Thoracic aorta (tissue), 2 donors: ENCODE measurements around the gene ZFAND3. TPM values are rescaled to one million over a fixed set of nuclear protein-coding genes. Genes with fewer than 3 reads are reported as not detected.

Experiments used
- ATAC-seq: fragments of 150-250 bp; one replicate; pipeline ENCODE4 v1.8.0; 2017; ENCODE audit warnings: low read depth; ENCODE audit not compliant: insufficient number of reproducible peaks, low FRiP score
- DNase-seq: peaks from one replicate; pipeline ENCODE4 v3.0.0-alpha.2; 2020; ENCODE audit warnings: low spot score
- H3K27ac ChIP-seq, 2 donors: fragments of 200-600 bp; sonication (generic); 1 replicate in 1 of 2; 2 replicates in 1 of 2; pipeline ENCODE4 v1.5.1; 2016; ENCODE audit warnings: mild to moderate bottlenecking in 2 of 2, moderate library complexity in 2 of 2
- H3K27me3 ChIP-seq: fragments of 200-600 bp; sonication (generic); replicated peaks from 2 replicates; pipeline ENCODE4 v1.6.0; 2016; ENCODE audit warnings: mild to moderate bottlenecking; ENCODE audit not compliant: insufficient read depth
- H3K36me3 ChIP-seq: fragments of 200-600 bp; sonication (generic); one replicate; pipeline ENCODE4 v1.5.1; 2016
- H3K4me1 ChIP-seq, 2 donors: fragments of 200-600 bp; sonication (generic); 1 replicate in 1 of 2; 2 replicates in 1 of 2; pipeline versions ENCODE4 v1.5.1 to v1.6.0; 2016; ENCODE audit warnings: low read depth in 2 of 2, mild to moderate bottlenecking in 1 of 2; ENCODE audit not compliant: control insufficient read depth in 1 of 2
- H3K4me3 ChIP-seq: fragments of 200-600 bp; sonication (generic); 2 replicates; pipeline ENCODE4 v1.5.1; 2016; ENCODE audit warnings: mild to moderate bottlenecking
- H3K9me3 ChIP-seq: fragments of 200-600 bp; sonication (generic); 2 replicates; pipeline ENCODE4 v1.5.1; 2016
- CTCF ChIP-seq: fragments of 200-600 bp; sonication (generic); IDR thresholded peaks from one replicate; pipeline ENCODE4 v1.5.1; 2019; ENCODE audit warnings: antibody characterized with exemption
- total RNA-seq, 2 donors: library from RNA; depleted of rRNA; stranded (reverse); fragments of >200 nt; gene quantifications; one replicate each; pipeline versions ENCODE4 v1.1.0 to v1.2.3, GENCODE V29; 2016

ZFAND3 gene
- total RNA-seq, 2 donors from 2014 or later, result 45.4 to 56.2 TPM

GRCh38 chr6:38194282-38194572 lies 374.7 kb downstream of the ZFAND3 start:
- Histone ChIP-seq H3K27me3 (no peaks in the 10 kb centered on the region), H3K9me3 (no peaks in the 10 kb centered on the region), H3K4me1 (no peaks in the 10 kb centered on the region), H3K36me3 (no peaks in the 10 kb centered on the region), H3K27ac (no peak overlapping the region), H3K4me3 (no peak overlapping the region)
- no peak for TF ChIP-seq CTCF
- ATAC-seq (no peak), DNase-seq (no peak)

GRCh38 chr6:38194589-38194988 lies 375.1 kb downstream of the ZFAND3 start:
- TF ChIP-seq CTCF, result no peak
- H3K9me3 ChIP-seq, result no peaks in the 10 kb centered on the region
- no peak overlapping the region for H3K4me3 ChIP-seq
- DNase-seq (no peak), ATAC-seq (no peak)
- no peaks in the 10 kb centered on the region for H3K4me1 ChIP-seq
- H3K36me3 ChIP-seq, result no peaks in the 10 kb centered on the region
- no peak overlapping the region for H3K27ac ChIP-seq
- H3K27me3 ChIP-seq, result no peaks in the 10 kb centered on the region

GRCh38 chr6:38195113-38195635 lies 375.6 kb downstream of the ZFAND3 start:
- no peak for TF ChIP-seq CTCF
- no peaks in the 10 kb centered on the region for H3K27me3 ChIP-seq
- H3K27ac ChIP-seq, result no peak overlapping the region
- ATAC-seq (no peak), DNase-seq (no peak)
- H3K4me1 ChIP-seq, result no peaks in the 10 kb centered on the region
- no peaks in the 10 kb centered on the region for H3K36me3 ChIP-seq
- no peaks in the 10 kb centered on the region for H3K9me3 ChIP-seq
- H3K4me3 ChIP-seq, result no peak overlapping the region

- H3K27me3 ChIP-seq, result no peaks in the 10 kb centered on the region
- no peak for ATAC-seq
- no peak overlapping the region for H3K27ac ChIP-seq
- no peaks in the 10 kb centered on the region for H3K4me1 ChIP-seq
- H3K4me3 ChIP-seq, result no peak overlapping the region
- no peaks in the 10 kb centered on the region for H3K9me3 ChIP-seq
- DNase-seq, result no peak
- TF ChIP-seq CTCF, result no peak
- H3K36me3 ChIP-seq, result no peaks in the 10 kb centered on the region
Observed at GRCh38 chr6:38198219-38198618, 378.7 kb downstream of the ZFAND3 start.

Other genes with a start within 250 kb of the ZFAND3 start
- gene MDGA1, start 121.8 kb upstream of the ZFAND3 start, total RNA-seq, result 1 to 10 TPM; 6.8 to 7.3 TPM